ENCODE results near the gene SYT15B. TPM values are rescaled to one million over a fixed set of nuclear protein-coding genes. Genes with fewer than 3 reads are reported as not detected.

The SYT15B gene
- total RNA-seq, 2 donors from 2014 or later = not detected

Other genes with a start within 250 kb of the SYT15B start
- gene AGAP9, start 240.0 kb downstream of the SYT15B start, total RNA-seq = 1 to 10 TPM; 5.1 to 5.3 TPM
- not detected for gene NPY4R2, start 155.1 kb upstream of the SYT15B start, total RNA-seq
- gene FAM25C, start 236.2 kb upstream of the SYT15B start, total RNA-seq = not detected

Data from natural killer cell treated with Interleukin-12 subunit alpha and Interleukin-12 subunit beta and Interleukin-15 and Interleukin-18, amount 100 ng/mL, for 72 hours (primary cell).